ENCODE data around the gene ZC3H13. TPM values are rescaled to one million over a fixed set of nuclear protein-coding genes. Genes with fewer than 3 reads are reported as not detected.

Gene ZC3H13
- 10 to 100 TPM; 23.6 to 71.2 (median 42.3) TPM for total RNA-seq

GRCh38 chr13:46052319-46053161, at the start of gene ZC3H13:
ZC3H13 (minus strand) TSS chr13:46052746; CDS start chr13:46045507, 7,239 bp downstream.
- H3K9me3 ChIP-seq: no peaks in the 10 kb centered on the region
- no peaks in the 10 kb centered on the region for H3K27me3 ChIP-seq
- TF ChIP-seq EP300 (IDR thresholded peaks at IDR 0.05) (no peak), POLR2AphosphoS5 (IDR thresholded peaks at IDR 0.05) (peak; percentile 82 to 91), POLR2A (IDR thresholded peaks at IDR 0.05) (peak in 2 of 4 donors; percentile 50 to 75), CTCF (IDR thresholded peaks at IDR 0.05) (peak in 4 of 6 experiments; percentile 56 to 80 (median 68))
- H3K4me3 ChIP-seq: peak within 1 kb of the TSS; percentile 57 to 89 (median 76)
- H3K4me1 ChIP-seq: peaks cover 20 to 22% (median 21%) of the 10 kb centered on the region in 4 donors
- H3K27ac ChIP-seq: peak within 1 kb of the TSS; percentile 91 to 99 (median 96)
- peak; percentile 100 for ATAC-seq (ENCODE audit: low FRiP score in 2 of 2)
- H3K36me3 ChIP-seq: no peaks in the 10 kb centered on the region
- DNase-seq: peak; percentile 93 to 97
- 0% methylated on average over 43 to 57 of the region's 57 CpGs for WGBS, 2 donors

- peak overlapping the region in 2 of 4 donors; percentile 32 to 49 for H3K27ac ChIP-seq
These were observed 49.7 kb upstream of the ZC3H13 start for GRCh38 chr13:46102255-46102605.

GRCh38 chr13:46101484-46102254, 49.1 kb upstream of the ZC3H13 start:
- H3K4me3 ChIP-seq: peak overlapping the region in 2 of 4 donors; percentile 4 to 22
- H3K27me3 ChIP-seq: no peaks in the 10 kb centered on the region
- DNase-seq (no peak), ATAC-seq (ENCODE audit: low FRiP score in 2 of 2) (peak in 1 of 2 donors; percentile 58)
- H3K4me1 ChIP-seq: peaks cover 0 to 7% (median 5%) of the 10 kb centered on the region in 4 donors
- TF ChIP-seq CTCF (IDR thresholded peaks at IDR 0.05) (no peak), POLR2A (IDR thresholded peaks at IDR 0.05) (no peak), POLR2AphosphoS5 (IDR thresholded peaks at IDR 0.05) (no peak), EP300 (IDR thresholded peaks at IDR 0.05) (no peak)
- H3K27ac ChIP-seq: peak overlapping the region in 2 of 4 donors; percentile 32 to 49
- no peaks in the 10 kb centered on the region for H3K9me3 ChIP-seq
- no peaks in the 10 kb centered on the region for H3K36me3 ChIP-seq
- 49 to 52% methylated on average over 8 of the region's 8 CpGs for whole genome bisulfite sequencing, 2 donors

More at GRCh38 chr13:46102255-46102605, 49.7 kb upstream of the ZC3H13 start:
- peaks cover 0 to 7% (median 5%) of the 10 kb centered on the region in 4 donors for H3K4me1 ChIP-seq
- H3K4me3 ChIP-seq: peak overlapping the region in 1 of 4 donors; percentile 36
- ATAC-seq (ENCODE audit: low FRiP score in 2 of 2) (no peak), DNase-seq (no peak)
- no peaks in the 10 kb centered on the region for H3K27me3 ChIP-seq
- H3K9me3 ChIP-seq: no peaks in the 10 kb centered on the region
- no peak for TF ChIP-seq POLR2AphosphoS5 (IDR thresholded peaks at IDR 0.05)
- no peak for TF ChIP-seq EP300 (IDR thresholded peaks at IDR 0.05)
- no peak for TF ChIP-seq POLR2A (IDR thresholded peaks at IDR 0.05)
- TF ChIP-seq CTCF (IDR thresholded peaks at IDR 0.05): no peak
- no peaks in the 10 kb centered on the region for H3K36me3 ChIP-seq

GRCh38 chr13:46101002-46101401, 48.5 kb upstream of the ZC3H13 start:
- no peak for TF ChIP-seq POLR2AphosphoS5 (IDR thresholded peaks at IDR 0.05)
- no peak for TF ChIP-seq EP300 (IDR thresholded peaks at IDR 0.05)
- no peak for TF ChIP-seq POLR2A (IDR thresholded peaks at IDR 0.05)
- TF ChIP-seq CTCF (IDR thresholded peaks at IDR 0.05): no peak
- Histone ChIP-seq H3K4me3 (peak overlapping the region in 2 of 4 donors; percentile 4 to 22), H3K36me3 (no peaks in the 10 kb centered on the region), H3K4me1 (peaks cover 0 to 7% (median 5%) of the 10 kb centered on the region in 4 donors), H3K9me3 (no peaks in the 10 kb centered on the region), H3K27me3 (no peaks in the 10 kb centered on the region), H3K27ac (peak overlapping the region in 1 of 4 donors; percentile 49)
- ATAC-seq (ENCODE audit: low FRiP score in 2 of 2) (no peak), DNase-seq (no peak)
- 79 to 87% methylated on average over 4 of the region's 4 CpGs for WGBS, 2 donors

Data from upper lobe of left lung (tissue), 6 donors.